ENCODE measurements around the gene LYPD1. TPM values are rescaled to one million over a fixed set of nuclear protein-coding genes. Genes with fewer than 3 reads are reported as not detected.

The LYPD1 gene
- total and polyA plus RNA-seq, 2 experiments from 2014 or later = 1.5 to 4.2 TPM

DNA sequence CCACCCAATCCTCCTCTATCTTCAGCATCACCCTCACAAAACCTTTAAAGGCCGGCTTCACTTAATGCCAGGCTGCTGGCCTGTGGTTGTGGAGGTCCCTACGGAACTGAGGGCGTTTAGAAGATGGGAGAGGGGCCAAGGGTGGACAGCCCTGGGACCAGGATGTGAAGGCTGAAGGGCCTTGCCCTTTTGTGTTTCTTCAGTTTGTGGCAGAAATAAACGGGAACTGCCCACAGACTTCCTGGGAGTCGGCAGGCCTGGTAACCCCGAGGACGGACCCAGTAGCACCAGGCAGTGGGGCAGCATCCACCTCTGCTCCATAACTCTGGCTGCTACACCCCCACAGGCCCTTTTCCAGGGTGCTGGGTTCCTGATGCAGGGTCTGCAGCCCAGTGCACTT, 51.3 kb downstream of the LYPD1 start:
- H3K27me3 Mint-ChIP-seq (ENCODE audit: insufficient read depth, low read depth, poor library complexity) = peaks cover 11% of the 10 kb centered on the region
- TF ChIP-seq EZH2phosphoT487 (IDR thresholded peaks at IDR 0.05; ENCODE audit: unreplicated experiment) (no peak), JUNB (IDR thresholded peaks at IDR 0.05; ENCODE audit: unreplicated experiment) (no peak), CREB1 (CRISPR knock-in tag; IDR thresholded peaks at IDR 0.05; ENCODE audit: low read depth) (no peak), ZNF462 (CRISPR knock-in tag; IDR thresholded peaks at IDR 0.05) (no peak), POLR2AphosphoS5 (IDR thresholded peaks at IDR 0.05; ENCODE audit: low read depth) (no peak), CTCF (conservative IDR thresholded peaks at IDR 0.05; ENCODE audit: low read depth in 2 of 2) (no peak), NANOG (IDR thresholded peaks at IDR 0.05; ENCODE audit: borderline replicate concordance) (no peak), EZH2 (IDR thresholded peaks at IDR 0.05; ENCODE audit: low read depth, unreplicated experiment) (no peak), ZNF331 (CRISPR knock-in tag; IDR thresholded peaks at IDR 0.05; ENCODE audit: low read depth) (no peak), ZNF114 (CRISPR knock-in tag; IDR thresholded peaks at IDR 0.05) (no peak), STAT1 (IDR thresholded peaks at IDR 0.05; ENCODE audit: unreplicated experiment) (no peak)
- TF ChIP-seq, protein P1, sequence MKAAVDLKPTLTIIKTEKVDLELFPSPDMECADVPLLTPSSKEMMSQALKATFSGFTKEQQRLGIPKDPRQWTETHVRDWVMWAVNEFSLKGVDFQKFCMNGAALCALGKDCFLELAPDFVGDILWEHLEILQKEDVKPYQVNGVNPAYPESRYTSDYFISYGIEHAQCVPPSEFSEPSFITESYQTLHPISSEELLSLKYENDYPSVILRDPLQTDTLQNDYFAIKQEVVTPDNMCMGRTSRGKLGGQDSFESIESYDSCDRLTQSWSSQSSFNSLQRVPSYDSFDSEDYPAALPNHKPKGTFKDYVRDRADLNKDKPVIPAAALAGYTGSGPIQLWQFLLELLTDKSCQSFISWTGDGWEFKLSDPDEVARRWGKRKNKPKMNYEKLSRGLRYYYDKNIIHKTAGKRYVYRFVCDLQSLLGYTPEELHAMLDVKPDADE (IDR thresholded peaks at IDR 0.05) = no peak
- TF ChIP-seq, protein P2, sequence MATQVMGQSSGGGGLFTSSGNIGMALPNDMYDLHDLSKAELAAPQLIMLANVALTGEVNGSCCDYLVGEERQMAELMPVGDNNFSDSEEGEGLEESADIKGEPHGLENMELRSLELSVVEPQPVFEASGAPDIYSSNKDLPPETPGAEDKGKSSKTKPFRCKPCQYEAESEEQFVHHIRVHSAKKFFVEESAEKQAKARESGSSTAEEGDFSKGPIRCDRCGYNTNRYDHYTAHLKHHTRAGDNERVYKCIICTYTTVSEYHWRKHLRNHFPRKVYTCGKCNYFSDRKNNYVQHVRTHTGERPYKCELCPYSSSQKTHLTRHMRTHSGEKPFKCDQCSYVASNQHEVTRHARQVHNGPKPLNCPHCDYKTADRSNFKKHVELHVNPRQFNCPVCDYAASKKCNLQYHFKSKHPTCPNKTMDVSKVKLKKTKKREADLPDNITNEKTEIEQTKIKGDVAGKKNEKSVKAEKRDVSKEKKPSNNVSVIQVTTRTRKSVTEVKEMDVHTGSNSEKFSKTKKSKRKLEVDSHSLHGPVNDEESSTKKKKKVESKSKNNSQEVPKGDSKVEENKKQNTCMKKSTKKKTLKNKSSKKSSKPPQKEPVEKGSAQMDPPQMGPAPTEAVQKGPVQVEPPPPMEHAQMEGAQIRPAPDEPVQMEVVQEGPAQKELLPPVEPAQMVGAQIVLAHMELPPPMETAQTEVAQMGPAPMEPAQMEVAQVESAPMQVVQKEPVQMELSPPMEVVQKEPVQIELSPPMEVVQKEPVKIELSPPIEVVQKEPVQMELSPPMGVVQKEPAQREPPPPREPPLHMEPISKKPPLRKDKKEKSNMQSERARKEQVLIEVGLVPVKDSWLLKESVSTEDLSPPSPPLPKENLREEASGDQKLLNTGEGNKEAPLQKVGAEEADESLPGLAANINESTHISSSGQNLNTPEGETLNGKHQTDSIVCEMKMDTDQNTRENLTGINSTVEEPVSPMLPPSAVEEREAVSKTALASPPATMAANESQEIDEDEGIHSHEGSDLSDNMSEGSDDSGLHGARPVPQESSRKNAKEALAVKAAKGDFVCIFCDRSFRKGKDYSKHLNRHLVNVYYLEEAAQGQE (IDR thresholded peaks at IDR 0.05; ENCODE audit: unreplicated experiment) = no peak
- no peaks in the 10 kb centered on the region for H3K36me3 Mint-ChIP-seq (ENCODE audit: low read depth)

More for the DNA sequence above, 51.3 kb downstream of the LYPD1 start:
- Histone ChIP-seq H3K36me3 (ENCODE audit: insufficient read depth) (no peaks in the 10 kb centered on the region), H3K27me3 (ENCODE audit: insufficient read depth) (no peaks in the 10 kb centered on the region), H3K4me1 (ENCODE audit: insufficient read depth) (peaks cover 7% of the 10 kb centered on the region; the same call in 1 of the 2 replicates), H3K79me2 (replicated peaks; ENCODE audit: insufficient read depth) (no peaks in the 10 kb centered on the region), H3K9me2 (ENCODE audit: insufficient read depth) (peaks cover 3% of the 10 kb centered on the region; the same call in 1 of the 2 replicates), H2AFZ (no peak overlapping the region), H3F3A (replicated peaks; ENCODE audit: low read depth) (no peaks in the 10 kb centered on the region), H3K4me3 (no peak overlapping the region), H3K27ac (ENCODE audit: low read depth) (no peak overlapping the region), H4K20me1 (replicated peaks; ENCODE audit: insufficient read depth) (no peaks in the 10 kb centered on the region), H3K4me2 (no peak overlapping the region)
- DNase-seq (ENCODE audit: low spot score) (no peak), ATAC-seq (no peak)
- Mint-ChIP-seq H3K4me3 (no peak overlapping the region), H3K27ac (no peak overlapping the region), H3K4me1 (peaks cover 27% of the 10 kb centered on the region), H3K9me3 (no peaks in the 10 kb centered on the region)
